HS-5 (cell line): ENCODE measurements around the gene COL25A1.

Experiments
- DNase-seq: peaks from one replicate; pipeline ENCODE4 v3.0.0-alpha.2; 2012; ENCODE audit warnings: low read depth

COL25A1 gene

DNA sequence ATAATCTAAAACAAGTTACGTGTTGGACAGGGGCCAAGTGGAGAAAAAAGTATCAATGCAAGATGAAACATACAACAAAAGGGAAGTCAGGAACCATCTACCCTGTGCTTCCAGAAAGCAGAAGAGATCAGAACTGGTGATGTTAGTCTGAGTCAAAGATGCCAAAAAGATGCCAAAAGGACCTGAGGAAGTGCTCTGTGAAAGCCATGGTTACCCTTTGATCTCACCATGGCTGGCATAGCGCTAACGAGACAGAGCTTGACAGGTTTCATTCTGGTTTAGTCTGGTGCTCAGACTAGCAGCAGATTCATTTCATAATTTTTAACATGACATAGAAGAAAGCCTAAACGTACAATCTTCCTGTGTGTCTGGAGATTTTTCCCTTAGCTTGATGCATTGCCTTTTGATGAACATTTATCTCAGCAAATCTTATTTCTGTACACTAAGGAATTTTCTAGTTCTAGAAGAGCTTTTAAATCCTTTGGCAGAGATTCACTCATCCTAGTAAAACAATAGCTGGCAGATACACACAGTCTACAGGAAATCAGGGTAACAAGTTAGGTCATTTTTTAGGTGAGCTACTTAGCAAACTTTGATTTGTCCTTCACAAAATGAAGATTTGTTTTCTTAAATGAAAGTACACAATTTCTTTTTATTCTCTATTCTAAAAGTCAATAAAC lies 87.7 kb downstream of the COL25A1 start:
- no peak for DNase-seq

DNA sequence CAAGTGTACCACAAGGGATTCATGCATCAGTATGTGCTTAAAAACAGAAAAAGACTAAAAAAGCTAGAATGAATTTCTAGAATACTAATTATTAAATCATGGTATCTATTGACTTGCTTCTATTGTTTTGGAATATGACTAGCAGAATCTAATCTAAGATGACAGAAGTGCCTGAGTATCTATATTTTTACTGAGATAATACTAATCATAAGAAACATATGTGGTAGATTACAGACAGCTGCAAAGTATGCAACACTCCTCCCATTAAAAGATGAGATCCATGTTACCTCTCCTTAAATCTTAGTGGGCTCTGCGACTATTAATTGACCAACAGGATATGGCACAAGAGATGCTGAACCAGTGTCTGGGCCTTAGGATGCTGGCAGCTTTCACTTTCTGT lies 89.4 kb downstream of the COL25A1 start:
- no peak for DNase-seq

DNA sequence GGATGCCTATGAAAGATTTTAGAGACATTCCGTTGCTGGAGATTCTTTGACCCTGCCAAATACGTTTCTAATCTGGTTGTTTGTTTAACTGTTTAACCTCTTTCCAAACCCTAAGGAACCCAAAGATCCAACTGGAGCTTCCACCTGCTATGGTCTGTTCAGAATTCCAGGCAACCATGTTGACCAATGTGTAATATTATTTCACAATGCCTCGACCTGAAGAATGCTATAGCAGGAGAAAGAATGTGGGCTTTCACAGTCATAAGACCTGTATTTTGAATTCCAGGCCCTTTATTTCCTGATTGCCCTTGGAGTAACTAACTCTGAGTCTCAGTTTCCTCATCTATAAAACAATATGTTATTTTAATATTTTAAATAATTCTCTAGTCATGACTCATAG lies 90.8 kb downstream of the COL25A1 start:
- no peak for DNase-seq

DNA sequence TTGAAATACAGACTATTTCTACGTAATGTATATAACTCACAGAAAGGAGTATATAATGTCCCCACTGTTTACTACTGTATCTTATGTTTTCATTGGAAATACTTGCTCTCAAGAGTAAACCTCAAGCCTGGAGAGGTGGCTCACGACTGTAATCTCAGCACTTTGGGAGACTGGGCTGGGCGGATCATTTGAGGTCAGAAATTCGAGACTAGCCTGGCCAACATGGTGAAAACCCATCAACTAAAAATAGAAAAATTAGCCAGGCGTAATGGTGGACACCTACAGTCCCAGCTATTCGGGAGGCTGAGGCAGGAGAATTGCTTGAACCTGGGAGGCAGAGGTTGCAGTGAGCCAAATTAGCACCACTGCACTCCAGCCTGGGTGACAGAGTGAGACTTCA lies 92.8 kb downstream of the COL25A1 start:
- no peak for DNase-seq

DNA sequence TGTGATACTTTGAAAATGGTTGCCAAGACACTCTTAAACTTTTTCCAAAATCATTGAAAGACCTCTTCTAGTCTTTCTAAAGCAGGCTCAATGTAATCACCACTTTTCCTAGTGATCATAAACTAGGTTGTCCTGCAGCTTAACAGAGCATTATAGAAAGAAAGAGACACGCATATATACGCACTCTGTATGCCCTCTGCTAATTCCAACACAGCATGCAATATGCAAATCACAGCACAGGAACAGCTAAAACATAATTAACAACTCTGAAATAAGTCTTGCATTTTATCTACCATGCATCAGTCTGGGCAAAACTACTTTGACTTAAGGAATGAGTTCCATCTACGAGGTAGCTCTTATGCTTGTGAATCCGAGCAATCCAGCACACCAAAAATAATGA lies 94.6 kb downstream of the COL25A1 start:
- no peak for DNase-seq

DNA sequence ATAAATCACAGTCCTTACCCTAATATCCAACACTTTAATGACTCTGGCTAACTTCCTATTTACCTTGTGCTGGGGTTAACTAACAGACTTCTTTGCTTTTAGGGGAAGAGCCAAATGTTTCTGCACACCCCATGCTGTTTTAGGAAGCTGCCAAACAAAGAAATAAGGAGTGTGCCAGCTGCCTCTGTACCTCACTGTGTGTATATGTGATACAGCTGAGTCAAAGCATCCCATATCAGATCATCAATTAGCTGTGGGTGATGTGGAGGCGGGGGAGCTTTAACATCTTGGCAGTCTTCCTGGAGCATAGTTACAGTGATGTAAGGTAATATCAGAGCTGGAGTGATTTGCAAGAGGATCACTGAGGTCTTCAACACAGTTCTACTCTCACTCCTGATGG lies 95.4 kb downstream of the COL25A1 start:
- DNase-seq = peak; percentile 56

DNA sequence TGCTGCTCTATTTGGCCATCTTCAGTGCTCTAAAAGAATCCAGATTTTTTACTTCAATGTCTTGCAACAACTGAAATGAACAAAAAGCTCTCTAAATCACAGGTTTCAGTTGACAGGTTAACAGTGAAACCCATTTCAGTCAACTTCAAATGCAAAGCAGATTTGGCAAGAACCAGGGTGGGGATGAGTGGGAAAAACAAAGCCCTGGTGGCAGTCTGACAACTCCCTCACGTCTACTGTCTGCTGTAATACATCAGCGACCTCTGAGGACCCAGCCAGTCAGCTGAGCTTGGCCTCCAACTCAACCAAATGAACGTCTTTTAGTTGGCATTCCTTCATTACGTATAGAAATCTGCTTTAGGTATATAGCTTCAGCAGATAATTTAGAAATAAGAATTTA lies 95.8 kb downstream of the COL25A1 start:
- no peak for DNase-seq

DNA sequence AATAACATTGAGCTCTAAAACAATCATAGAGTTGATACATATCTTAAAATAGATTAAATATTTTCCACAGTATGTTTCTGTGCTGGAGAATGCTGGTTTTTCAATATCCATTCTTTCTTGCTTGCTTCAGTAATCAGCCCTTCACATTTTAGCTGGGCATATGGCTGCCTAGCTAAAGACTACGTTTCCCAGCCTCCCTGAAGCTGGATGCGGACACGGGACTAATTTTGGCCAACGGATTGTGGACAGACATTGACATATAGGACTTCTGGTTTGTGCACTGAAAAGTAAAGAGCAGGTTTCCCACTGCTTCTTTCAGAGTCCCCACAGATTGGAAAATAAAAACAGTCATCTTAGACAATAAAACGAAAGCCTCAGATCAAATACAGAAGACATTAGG lies 97.3 kb downstream of the COL25A1 start:
- no peak for DNase-seq

DNA sequence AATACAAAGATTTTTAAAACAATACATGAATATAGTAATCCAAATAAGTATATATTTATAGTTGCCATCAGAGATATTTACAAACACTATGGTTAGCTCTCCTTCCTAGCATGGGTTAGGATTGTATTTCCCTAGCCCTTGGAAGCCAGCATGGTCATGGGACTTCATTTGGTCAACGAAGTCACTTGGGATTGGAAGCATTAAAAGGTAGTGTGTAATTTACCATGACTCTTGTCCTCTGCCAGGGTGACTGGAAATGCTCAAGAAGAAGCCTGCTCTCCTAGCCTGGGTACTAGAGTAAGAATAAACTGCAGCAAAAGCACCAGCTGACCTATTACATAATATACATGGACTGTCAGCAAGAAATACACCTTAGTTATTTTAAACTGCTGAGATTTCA lies 102.9 kb downstream of the COL25A1 start:
- DNase-seq = no peak

DNA sequence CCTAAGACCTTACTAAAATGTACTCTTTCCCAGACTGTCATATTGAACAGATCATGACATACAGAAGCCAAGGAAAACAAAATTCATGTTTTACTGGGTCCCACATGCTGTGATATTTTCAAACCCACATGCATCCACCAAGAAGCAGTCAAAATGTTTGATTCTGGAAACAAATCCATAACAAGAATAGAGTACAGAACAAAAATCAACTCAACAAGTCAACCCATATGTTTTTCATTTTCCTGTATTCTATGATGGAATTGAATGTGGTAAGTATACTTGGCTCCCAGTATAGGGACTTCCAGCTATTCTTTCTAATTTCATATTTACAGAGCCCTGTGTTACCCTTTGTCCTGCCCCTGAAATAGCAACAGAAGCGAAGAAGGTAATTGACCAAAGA lies 106.8 kb downstream of the COL25A1 start:
- DNase-seq = no peak

DNA sequence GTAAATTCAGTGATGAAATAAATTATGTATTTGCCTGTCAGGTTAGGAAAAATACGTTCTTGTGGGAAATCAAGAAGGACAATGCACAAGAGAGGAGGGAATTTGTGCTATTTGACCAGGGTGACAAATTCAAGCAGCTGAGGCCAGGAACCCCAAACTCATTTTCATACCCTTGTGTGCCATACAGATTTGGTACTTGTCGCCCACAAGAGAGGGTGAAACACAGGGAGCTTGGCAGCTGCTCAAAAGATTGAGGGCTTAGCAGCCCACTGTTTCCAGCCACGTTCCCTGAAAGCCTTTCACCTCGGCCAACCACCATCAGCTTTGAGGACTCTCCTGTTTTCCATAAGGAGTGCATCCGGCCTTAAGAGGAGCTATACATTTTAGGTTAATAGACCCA lies 111.2 kb downstream of the COL25A1 start:
- no peak for DNase-seq

DNA sequence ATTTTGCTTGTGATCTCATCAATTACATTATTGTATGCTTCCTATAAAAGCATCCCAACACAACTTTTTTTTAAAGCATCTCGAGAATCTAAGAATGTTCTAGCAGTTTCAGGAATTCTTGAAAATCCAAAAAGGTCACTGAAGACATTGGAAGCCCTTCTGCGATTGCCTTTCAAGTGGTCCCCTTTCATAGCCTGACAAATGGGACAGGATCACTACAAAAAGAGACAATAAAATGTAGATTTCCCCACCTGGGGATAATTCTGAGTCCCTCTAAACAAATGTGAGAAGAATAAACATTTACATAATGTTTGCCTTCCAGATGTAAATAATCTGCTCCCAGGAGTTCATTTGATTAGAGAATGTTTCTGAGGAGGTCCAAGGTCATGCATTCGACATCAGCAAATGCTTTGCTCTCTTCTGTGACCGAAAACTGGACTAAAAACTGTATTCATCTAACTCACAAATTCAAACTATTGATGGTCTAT lies 116.0 kb downstream of the COL25A1 start:
- DNase-seq = no peak

DNA sequence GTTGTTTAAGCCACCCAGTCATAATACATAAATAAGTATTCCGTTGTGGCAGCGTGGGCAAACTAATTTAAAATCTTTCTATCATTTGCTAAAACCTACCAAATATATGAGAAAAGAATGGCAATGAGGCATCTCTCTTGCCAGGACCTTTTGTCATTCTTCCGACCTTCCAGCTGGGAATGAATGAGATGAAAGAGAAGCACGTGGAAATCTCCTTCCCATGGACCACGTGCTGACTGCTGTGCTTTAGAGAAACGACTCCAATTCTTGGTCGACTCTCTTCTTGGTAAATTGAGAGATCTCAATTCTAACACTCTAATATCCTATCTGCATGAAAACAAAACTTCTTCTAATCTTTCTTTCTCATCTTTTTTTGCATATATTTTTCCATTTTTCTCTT lies 116.5 kb downstream of the COL25A1 start:
- DNase-seq = no peak

DNA sequence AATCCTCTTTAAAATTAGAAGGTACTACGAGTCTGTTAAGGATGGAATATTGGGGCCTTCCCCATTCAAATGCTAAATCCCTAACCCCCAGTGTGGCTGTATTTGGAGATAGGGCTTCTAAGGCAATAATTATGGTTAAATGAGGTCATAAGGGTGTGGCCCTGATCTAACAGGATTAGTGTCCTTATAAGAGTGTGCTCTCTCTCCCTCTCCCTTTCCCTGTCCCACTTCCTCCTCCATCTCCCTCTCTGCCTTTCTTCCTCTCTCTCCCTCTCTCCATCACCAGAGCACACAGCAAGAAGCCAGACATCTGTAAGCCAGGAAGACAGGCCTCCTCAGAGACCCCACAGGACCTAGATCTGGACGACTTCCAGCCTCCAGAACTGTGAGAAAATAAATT lies 116.9 kb downstream of the COL25A1 start:
- no peak for DNase-seq

DNA sequence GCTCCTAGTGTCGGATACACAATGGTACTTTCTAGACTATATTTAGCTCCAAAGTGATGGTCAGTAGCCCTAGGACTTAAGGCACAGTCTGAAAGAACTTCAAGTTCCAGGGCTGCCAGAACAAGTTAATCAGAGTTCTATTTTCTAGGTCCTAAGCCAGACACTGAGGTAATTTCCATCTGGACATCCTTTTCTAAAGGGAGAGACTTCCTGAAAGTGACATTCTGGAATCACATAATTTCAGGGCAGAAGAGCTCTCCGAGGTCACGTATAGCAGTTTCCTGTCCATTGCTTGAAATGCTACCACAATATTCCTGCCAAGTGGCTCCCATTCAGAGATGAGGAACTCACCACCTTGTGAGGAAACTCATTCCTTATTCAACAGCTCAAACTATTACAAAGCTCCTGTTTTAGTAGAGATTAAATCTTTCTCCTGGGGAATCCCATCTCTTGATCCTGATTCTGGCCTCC lies 117.9 kb downstream of the COL25A1 start:
- DNase-seq = peak; percentile 16

DNA sequence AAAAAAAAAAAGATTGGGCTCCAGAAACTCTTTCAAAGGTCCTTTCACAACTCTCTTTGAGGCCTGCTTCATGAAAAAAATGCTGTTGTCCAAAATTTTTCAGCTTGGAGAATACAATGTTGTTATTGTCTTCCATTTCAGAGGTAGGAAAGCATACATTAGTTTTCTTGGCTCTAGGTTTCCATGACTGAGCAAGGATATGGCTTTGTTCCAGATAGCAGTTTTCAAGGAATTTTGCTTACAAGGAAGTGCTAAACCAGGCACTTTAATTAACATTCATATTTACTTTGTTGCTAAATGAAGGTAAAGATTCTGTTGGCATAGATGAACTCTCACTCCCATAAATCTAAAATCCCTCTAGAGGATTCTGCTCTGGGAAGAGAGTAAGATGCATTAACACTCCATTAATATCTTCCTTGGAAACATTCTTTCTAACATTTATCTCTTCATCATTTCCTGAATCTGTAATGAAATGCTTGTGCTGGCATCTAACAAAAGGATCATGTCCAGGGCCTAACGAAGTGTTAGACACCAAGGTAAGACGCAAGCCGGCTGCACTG lies 118.4 kb downstream of the COL25A1 start:
- DNase-seq = no peak

DNA sequence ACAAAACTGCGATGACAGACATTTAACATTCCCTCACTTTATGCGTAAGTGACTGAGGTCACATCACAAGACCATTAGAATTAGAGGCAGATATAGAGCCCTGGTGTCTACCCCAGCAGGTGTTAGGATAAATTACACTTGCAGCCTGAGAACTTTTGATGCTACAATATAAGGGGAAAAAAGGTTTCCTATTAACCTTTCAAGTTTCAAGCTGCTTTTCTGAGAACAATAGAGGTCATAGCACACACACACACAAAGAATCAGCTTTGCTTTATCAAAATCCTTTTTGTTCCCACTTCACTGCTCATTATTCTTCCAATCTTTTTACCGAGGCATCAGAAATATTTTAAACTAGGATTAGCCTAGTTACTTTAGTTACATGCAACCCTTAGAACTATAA lies 119.8 kb downstream of the COL25A1 start:
- no peak for DNase-seq

DNA sequence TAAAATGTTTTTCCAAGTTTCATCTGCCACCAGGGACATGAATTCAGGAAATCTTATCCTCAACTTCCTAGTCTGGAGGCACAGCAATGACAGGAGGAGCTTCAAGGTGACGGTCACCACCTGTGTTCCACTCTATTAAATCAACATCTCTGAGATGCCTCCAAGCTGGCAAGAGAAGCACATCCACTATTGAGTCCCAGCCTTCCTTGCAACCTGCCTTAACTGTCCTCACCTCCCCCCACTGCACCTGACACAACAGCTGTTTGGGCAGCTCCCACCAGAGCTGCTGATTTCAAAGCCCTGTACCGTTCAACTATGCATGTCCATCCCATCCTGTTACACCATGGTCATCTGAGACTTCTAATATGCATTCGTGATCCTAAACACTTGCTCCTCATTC lies 123.4 kb downstream of the COL25A1 start:
- no peak for DNase-seq

DNA sequence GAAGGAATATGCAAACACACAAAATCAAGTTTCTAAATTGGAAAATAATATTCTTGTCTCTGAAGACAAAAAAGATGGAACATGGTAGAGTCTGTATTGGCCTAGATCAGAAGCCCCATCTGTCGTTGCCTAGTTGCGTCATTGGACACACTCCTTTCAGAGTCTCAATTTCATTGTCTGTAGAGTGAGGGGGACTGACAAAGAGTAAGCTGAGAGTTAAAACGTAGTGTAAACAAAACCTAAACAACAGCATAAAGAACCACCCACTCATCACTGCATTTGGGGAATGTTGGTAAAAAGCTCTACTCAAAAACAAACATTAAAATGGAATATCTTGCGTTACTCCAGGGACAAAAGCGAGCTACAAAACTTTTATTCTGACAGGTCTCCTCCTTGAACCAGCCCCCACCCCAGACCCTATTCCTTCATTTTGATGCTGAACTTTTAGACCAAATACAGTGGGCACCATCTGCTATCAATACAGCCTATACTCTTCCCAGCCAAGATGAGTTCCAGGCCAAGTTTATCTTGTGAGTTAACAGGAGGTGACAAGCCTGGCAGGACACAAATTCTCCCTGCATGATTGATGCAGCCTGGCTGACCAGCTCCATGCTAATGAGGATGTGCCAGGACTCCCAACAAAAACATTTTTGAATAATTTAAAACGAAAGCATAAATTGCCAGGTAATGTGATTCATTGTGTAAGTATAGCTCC lies 125.2 kb downstream of the COL25A1 start:
- no peak for DNase-seq

DNA sequence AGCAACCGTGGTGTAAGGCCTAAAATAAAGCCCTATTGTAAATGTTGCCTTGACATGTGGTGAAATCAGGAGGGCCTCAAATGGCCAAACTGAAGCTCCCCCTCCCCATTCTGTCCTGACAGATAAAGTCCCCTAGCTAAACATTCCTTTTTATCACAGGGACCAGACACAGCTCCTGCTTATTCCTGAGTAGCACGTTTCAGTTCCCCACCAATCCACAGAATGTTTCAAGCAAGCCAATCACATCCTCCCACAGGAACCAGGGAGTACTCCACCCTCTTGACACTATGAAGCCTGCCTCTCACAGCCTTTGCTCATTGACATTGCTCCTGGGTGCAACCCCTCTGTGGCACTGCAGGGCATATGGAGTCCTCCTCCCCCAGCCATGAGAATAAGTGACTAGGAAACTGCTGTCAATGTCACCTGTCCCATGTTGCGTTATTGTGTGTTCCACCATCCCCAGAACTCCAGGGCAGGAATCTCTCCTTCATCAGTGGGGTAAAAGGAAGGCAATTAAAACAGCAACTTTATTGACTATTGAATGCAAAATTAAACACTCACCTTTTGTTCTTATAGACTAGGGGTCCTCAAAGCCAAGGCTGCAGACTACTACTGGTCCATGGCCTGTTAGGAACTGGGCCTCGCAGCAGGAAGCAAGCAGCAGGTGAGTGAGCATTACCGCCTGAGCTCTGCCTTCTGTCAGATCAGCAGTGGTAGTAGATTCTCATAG lies 128.1 kb downstream of the COL25A1 start:
- DNase-seq = no peak

DNA sequence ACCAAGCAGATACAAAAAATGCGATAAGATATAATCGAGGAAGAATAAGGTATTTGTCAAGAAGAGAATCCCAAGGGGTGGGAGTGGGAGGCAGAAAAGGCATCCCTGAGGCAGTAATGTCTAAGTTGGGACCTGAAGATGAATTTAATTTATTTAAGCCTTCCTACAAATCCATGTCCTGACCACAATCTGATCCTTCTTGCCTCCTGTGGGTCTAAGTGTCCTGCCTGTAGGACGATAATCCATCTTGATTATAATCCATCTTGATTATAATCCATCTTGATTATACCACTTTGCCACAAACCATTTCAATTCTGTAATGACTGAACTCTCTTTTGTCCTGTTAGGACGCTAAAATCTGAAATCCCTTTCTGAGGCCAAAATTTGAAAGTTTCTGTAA lies 130.2 kb downstream of the COL25A1 start:
- no peak for DNase-seq

DNA sequence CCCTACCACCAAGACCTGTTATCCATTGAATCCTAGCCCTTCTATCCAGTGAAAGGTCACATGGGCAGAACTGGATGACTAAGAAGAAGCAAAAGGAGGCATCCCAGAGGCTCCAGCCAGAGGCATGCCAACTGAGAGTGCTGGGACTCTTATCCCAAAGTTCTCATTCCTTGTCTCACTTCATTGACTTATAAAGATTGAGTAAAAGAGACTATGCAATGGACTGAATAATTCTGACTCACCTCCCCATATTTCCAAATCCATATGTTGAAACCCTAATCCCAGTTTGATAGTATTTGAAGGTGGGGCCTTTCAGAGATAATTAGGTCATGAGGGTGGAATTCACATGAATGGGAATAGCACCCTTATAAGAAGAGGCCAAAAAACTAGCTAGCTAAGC lies 131.4 kb downstream of the COL25A1 start:
- DNase-seq = peak; percentile 82

DNA sequence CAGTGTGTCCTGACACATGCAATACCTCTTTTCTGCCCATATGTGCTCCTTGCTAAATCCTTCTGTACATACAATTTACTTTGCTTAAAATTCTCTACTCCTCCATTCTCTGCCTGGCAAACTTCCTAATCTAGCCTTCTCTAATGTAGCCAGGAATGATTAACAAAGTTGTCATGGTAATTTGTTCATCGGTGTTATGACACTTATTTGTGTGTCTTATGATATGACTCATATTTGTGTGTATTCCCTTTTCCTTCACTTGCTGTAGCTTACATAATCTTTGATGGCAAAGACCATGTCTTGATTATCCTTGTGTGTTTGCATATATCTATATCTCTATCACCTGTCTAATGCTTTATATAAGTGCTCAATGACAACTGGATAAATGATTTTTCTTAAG lies 133.3 kb downstream of the COL25A1 start:
- no peak for DNase-seq
